GM10266 (cell line): ENCODE results near the gene HS3ST5.
"Not testable (repeated sequence)": the region's sequence is repeated elsewhere in the genome, so short reads cannot be mapped to it uniquely, and the experiment has no call there.

Source experiments
- DNase-seq: peaks from one replicate; pipeline ENCODE4 v3.0.0; 2012; ENCODE audit errors: extremely low spot score
- CTCF ChIP-seq: IDR thresholded peaks from 2 replicates; pipeline ENCODE4 v1.5.1; 2012; ENCODE audit warnings: mild to moderate bottlenecking, low read depth; ENCODE audit not compliant: control insufficient read depth, insufficient read depth; ENCODE audit errors: missing control alignments

The HS3ST5 gene

GRCh38 chr6:114080891-114081510 lies 261.8 kb downstream of the HS3ST5 start:
- no peak for DNase-seq

GRCh38 chr6:114080410-114080809 lies 262.4 kb downstream of the HS3ST5 start:
- DNase-seq, result not testable (repeated sequence)

More at GRCh38 chr6:114080891-114081510, 261.8 kb downstream of the HS3ST5 start:
- no peak for TF ChIP-seq CTCF

GRCh38 chr6:114075777-114076176 lies 267.0 kb downstream of the HS3ST5 start:
- no peak for TF ChIP-seq CTCF
- no peak for DNase-seq

- DNase-seq, result no peak
Observed at GRCh38 chr6:114075300-114075699, 267.5 kb downstream of the HS3ST5 start.

GRCh38 chr6:114068771-114069170 lies 274.1 kb downstream of the HS3ST5 start:
- DNase-seq, result no peak
- no peak for TF ChIP-seq CTCF

More at GRCh38 chr6:114075300-114075699, 267.5 kb downstream of the HS3ST5 start:
- TF ChIP-seq CTCF, result no peak

DNA sequence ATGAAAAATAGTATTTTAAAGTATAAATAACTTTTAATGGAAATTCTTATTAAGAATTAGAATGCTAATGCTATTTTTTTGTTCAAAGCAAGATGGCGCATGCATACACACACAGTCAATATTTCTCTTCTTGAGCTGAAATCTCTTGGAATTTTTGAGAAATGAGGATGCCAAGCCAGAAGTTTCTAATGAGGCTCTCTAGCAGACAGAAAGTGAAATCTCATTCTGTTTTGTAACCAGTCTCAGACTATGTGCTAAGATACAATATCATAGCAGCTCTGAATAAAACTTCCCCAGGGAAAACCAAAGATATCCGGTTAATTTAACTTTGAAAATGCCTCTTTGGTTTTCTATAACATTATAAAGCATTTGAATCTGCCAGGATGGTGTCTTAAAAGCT lies 274.7 kb downstream of the HS3ST5 start:
- DNase-seq, result no peak
- TF ChIP-seq CTCF, result no peak

DNA sequence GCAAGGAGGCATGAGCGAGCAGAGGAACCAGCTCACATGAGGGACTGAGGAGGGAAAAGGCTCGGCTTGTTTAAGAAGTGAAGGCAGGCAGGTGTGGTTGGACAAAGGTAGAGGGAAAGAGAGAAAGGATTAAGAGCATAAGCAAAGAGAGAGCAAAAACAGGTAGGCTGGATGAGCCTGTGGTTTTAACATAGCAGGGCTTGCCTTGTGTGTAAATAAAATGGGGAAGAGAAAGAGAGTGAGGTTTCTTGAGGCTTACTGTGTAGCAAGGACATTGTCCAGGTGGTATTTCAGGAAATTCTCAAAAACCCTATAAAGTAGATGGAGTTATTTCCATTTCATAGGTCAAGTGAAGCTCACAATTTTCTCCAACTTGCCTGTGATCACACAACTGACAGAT lies 278.0 kb downstream of the HS3ST5 start:
- TF ChIP-seq CTCF, result no peak
- no peak for DNase-seq

GRCh38 chr6:114063956-114064355 lies 278.9 kb downstream of the HS3ST5 start:
- TF ChIP-seq CTCF, result no peak
- DNase-seq, result no peak
